HepG2 (cell line): ENCODE measurements around the gene KAZALD1. TPM values are rescaled to one million over a fixed set of nuclear protein-coding genes. Genes with fewer than 3 reads are reported as not detected.

Source experiments
- ATAC-seq: fragments of 200-7000 bp; cut with Tn5 transposase; 3 replicates; pipeline ENCODE4 v1.9.1; 2020; ENCODE audit warnings: mild to moderate bottlenecking, moderate library complexity
- BruUV-seq: library from RNA; stranded (reverse); fragments of 400-500 nt; replicated peaks from 2 replicates; lab custom pipeline; 2021; lab: Mats Ljungman, UMichigan
- CTCF ChIA-PET: fragments of 300-600 bp; formaldehyde crosslinking; extraction: SDS; loops from one replicate; lab custom pipeline; 2021; ENCODE audit warnings: low total read pairs, inconsistent platforms, low intra/inter-chr PET ratio; lab: Yijun Ruan, JAX
- POLR2A ChIA-PET: fragments of 350-600 bp; sonication (Branson Sonifier 250); formaldehyde crosslinking; loops from one replicate; lab custom pipeline; 2020; ENCODE audit warnings: antibody characterized with exemption, inconsistent platforms; lab: Yijun Ruan, JAX
- DNase-seq: peaks from one replicate; pipeline ENCODE4 v3.0.0-alpha.2; 2015; ENCODE audit warnings: low spot score
- FAIRE-seq: peaks from 3 replicates; lab custom pipeline; 2011; peaks lifted over from hg19 to GRCh38; lab: Jason Lieb, UNC
- H2AFZ ChIP-seq: one replicate; pipeline ENCODE4 v1.6.1; 2011; ENCODE audit warnings: low read length, inconsistent platforms
- H3K27ac ChIP-seq: fragments of 300-600 bp; 3 replicates; pipeline ENCODE4 v1.8.0; 2011; ENCODE audit warnings: mixed run types, mild to moderate bottlenecking, mixed read lengths, low read length, inconsistent platforms; ENCODE audit not compliant: insufficient read depth; ENCODE audit errors: extremely low read length
- H3K27me3 ChIP-seq, 2 experiments: fragments of 200-600 bp in 1 of 2; 2 replicates in 1 of 2; 3 replicates in 1 of 2; pipeline versions ENCODE4 v1.6.0 to v1.8.0; 2011; ENCODE audit warnings: low read length in 2 of 2, mild to moderate bottlenecking in 2 of 2, moderate library complexity in 2 of 2, inconsistent platforms in 1 of 2; ENCODE audit not compliant: insufficient read depth in 2 of 2, control insufficient read depth in 1 of 2
- H3K36me3 ChIP-seq, 2 experiments: fragments of 200-600 bp in 1 of 2; replicated peaks in 1 of 2; 2 replicates in 1 of 2; 3 replicates in 1 of 2; pipeline versions ENCODE4 v1.5.1 to v1.8.0; 2011; ENCODE audit warnings: low read length in 2 of 2, inconsistent platforms in 1 of 2; ENCODE audit not compliant: insufficient read depth in 2 of 2, control insufficient read depth in 1 of 2
- H3K4me1 ChIP-seq: 2 replicates; pipeline ENCODE4 v1.5.1; 2012; ENCODE audit warnings: low read length, inconsistent platforms; ENCODE audit not compliant: insufficient read depth
- H3K4me2 ChIP-seq: 2 replicates; pipeline ENCODE4 v1.6.0; 2011; ENCODE audit warnings: low read depth, low read length, inconsistent platforms
- H3K4me3 ChIP-seq, 3 experiments: fragments of 200-600 bp in 1 of 3; sonication (generic), shearing (Covaris generic) in 1 of 3; replicated peaks in 1 of 3; 2 replicates each; pipeline ENCODE4 v1.5.1; 2011 to 2016; ENCODE audit warnings: low read length in 3 of 3, inconsistent platforms in 2 of 3, low read depth in 2 of 3, mild to moderate bottlenecking in 2 of 3, control low read depth in 1 of 3, mixed read lengths in 1 of 3; ENCODE audit not compliant: insufficient read depth in 1 of 3
- H3K79me2 ChIP-seq: one replicate; pipeline ENCODE4 v1.6.1; 2011; ENCODE audit warnings: low read length, inconsistent platforms; ENCODE audit not compliant: insufficient read depth
- H3K9ac ChIP-seq: 2 replicates; pipeline ENCODE4 v1.6.0; 2011; ENCODE audit warnings: mild to moderate bottlenecking, low read depth, low read length, inconsistent platforms; ENCODE audit not compliant: insufficient read depth
- H3K9me3 ChIP-seq: 2 replicates; pipeline ENCODE4 v1.5.1; 2012; ENCODE audit warnings: mild to moderate bottlenecking, low read length
- H4K20me1 ChIP-seq: 2 replicates; pipeline ENCODE4 v1.6.0; 2011; ENCODE audit warnings: inconsistent platforms, mild to moderate bottlenecking, low read length, moderate library complexity; ENCODE audit not compliant: insufficient read depth
- GZF1 ChIP-seq: sonication (generic); formaldehyde crosslinking; IDR thresholded peaks from 2 replicates; pipeline ENCODE4 v1.5.1; 2020; ENCODE audit warnings: mild to moderate bottlenecking, missing genetic modification reagents
- KDM5A ChIP-seq: fragments of 200-600 bp; sonication (generic); IDR thresholded peaks from 2 replicates; pipeline ENCODE4 v1.7.0; 2018; ENCODE audit warnings: antibody characterized with exemption, mild to moderate bottlenecking, low read length, borderline replicate concordance
- NBN ChIP-seq: fragments of 450-650 bp; conservative IDR thresholded peaks from 2 replicates; pipeline ENCODE4 v1.6.1; 2017
- RCOR2 ChIP-seq: IDR thresholded peaks from 2 replicates; pipeline ENCODE4 v1.6.1; 2016; ENCODE audit warnings: missing biosample characterization, missing genetic modification reagents
- ZNF225 ChIP-seq: sonication (generic); formaldehyde crosslinking; IDR thresholded peaks from 2 replicates; pipeline ENCODE4 v1.4.0; 2020; ENCODE audit warnings: mild to moderate bottlenecking, missing genetic modification reagents
- WGBS: methylation state at CpG from one replicate; pipeline ENCODE4 v1.1.6; 2017; ENCODE audit warnings: low lambda C conversion rate; 5-methylcytosine and 5-hydroxymethylcytosine counted together
- in situ Hi-C: cut with HindIII; loops from 2 replicates; pipeline ENCODE4 v1.10.0; 2017; ENCODE audit warnings: low pct_unique_long_range_greater_than_20kb; ENCODE audit not compliant: extremely low pct_ligation_motif_present
- intact Hi-C: fragments of 100-400 bp; cut with micrococcal nuclease; formaldehyde crosslinking; loops from one replicate; pipeline ENCODE4 v1.10.0; 2022; ENCODE audit not compliant: unreplicated experiment
- polyA plus RNA-seq, 8 experiments: library from polyadenylated mRNA; depleted of rRNA in 3 of 8; stranded (reverse) in 7 of 8; unstranded in 1 of 8; fragments of >200 nt; fragmentation: Illumina TruSeq in 4 of 8; extraction: Trizol in 4 of 8; gene quantifications; 2 replicates each; pipeline versions ENCODE4 v1.2.1 to v1.2.3, GENCODE V29; 2011 to 2016; ENCODE audit warnings: low read depth in 4 of 8, missing spikeins in 1 of 8, mixed read lengths in 1 of 8; ENCODE audit not compliant: insufficient read depth in 1 of 8
- total RNA-seq, 5 experiments: library from RNA; depleted of rRNA; stranded (reverse); fragments of >200 nt; fragmentation: Illumina TruSeq; extraction: Trizol; gene quantifications; 2 replicates each; pipeline ENCODE4 v1.2.3, GENCODE V29; 2016; ENCODE audit warnings: low read depth in 1 of 5
- TF ChIP-seq, protein P1 (sequence below): fragments of 450-650 bp; IDR thresholded peaks from 2 replicates; pipeline ENCODE4 v1.6.1; 2017
- TF ChIP-seq, protein P2 (sequence below): sonication (generic); formaldehyde crosslinking; conservative IDR thresholded peaks from 2 replicates; pipeline ENCODE4 v1.8.0; 2022; ENCODE audit warnings: mild to moderate bottlenecking, moderate library complexity, missing genetic modification reagents

Gene KAZALD1
- total and polyA plus RNA-seq, 2 of the 13 experiments (the other 11 are each of a cell fraction or from before 2014, with no cell fraction given): 16.7 to 27.7 TPM

DNA sequence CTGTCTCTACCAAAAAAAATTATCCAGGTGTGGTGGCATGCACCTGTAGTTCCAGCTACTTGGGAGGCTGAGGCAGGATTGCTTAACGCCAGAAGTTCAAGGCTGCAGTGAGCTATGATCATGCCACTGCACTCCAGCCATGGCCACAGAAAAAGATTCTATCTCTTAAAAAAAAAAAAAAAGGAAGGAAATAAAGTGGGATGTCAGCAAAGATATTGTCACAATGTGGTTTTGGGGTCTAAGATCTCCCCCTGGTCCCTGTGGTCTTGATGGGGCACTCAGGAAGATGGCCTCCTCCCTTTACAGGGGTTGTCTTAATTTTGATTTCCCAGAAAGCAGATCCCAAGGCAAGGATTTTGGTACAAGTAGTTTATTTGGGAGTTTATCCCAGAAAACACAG is 7.4 kb upstream of the KAZALD1 start:
- Histone ChIP-seq H3K27ac (no peak overlapping the region), H3K4me3 (no peak overlapping the region), H3K4me2 (no peak overlapping the region), H3K9ac (no peak overlapping the region), H2AFZ (no peak overlapping the region)
- CTCF ChIA-PET: interaction anchor here (3.2 kb wide), 1 partner anchor 14 kb away, joined by 9 read pairs; no protein-coding TSS in a partner anchor
- in situ Hi-C loops: no loop called here
- FAIRE-seq: no peak
- TF ChIP-seq ZNF225: no peak
- no peak for TF ChIP-seq RCOR2 (CRISPR knock-in tag)
- TF ChIP-seq, protein P1, sequence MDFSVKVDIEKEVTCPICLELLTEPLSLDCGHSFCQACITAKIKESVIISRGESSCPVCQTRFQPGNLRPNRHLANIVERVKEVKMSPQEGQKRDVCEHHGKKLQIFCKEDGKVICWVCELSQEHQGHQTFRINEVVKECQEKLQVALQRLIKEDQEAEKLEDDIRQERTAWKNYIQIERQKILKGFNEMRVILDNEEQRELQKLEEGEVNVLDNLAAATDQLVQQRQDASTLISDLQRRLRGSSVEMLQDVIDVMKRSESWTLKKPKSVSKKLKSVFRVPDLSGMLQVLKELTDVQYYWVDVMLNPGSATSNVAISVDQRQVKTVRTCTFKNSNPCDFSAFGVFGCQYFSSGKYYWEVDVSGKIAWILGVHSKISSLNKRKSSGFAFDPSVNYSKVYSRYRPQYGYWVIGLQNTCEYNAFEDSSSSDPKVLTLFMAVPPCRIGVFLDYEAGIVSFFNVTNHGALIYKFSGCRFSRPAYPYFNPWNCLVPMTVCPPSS: no peak
- no peak for TF ChIP-seq NBN
- TF ChIP-seq, all 625 proteins: peak for 0
- Histone ChIP-seq H3K36me3 (0 out of 5 replicates have a peak, but pooled peaks cover 0 to 2% of the 10 kb centered on the region in 2 experiments), H3K4me1 (peaks cover 66% of the 10 kb centered on the region), H4K20me1 (no peaks in the 10 kb centered on the region), H3K79me2 (peaks cover 14% of the 10 kb centered on the region), H3K27me3 (no peaks in the 10 kb centered on the region), H3K9me3 (no peaks in the 10 kb centered on the region)
- no TSS peak for BruUV-seq
- ATAC-seq (no peak), DNase-seq (no peak)
- POLR2A ChIA-PET: interaction anchor here (2.2 kb wide), 1 partner anchor 11 kb away, joined by 9 read pairs; no protein-coding TSS in a partner anchor
- intact Hi-C loops: no loop called here
- WGBS: 100% methylated on average over 1 of the region's 1 CpG

DNA sequence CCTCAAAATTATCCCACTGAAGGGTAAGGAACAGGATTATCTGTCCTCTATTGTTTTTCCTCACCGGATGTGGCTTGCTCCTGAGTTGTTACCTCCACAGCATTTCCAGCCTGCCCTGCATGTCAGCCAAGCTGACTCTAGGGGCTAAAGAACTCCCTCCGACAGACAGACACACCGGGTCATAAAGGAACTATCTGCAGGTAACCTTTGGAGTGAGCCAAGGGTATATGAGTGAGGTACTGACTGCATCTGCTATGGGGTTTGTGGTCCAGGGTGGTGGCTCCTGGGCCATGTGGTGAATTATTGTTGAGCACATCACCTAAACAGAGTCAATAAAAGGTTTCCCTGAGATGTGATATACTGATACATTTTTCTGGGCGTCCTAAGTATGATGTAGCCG is 6.9 kb upstream of the KAZALD1 start:
- 89% methylated on average over 5 of the region's 5 CpGs for WGBS

More for the DNA sequence above, 6.9 kb upstream of the KAZALD1 start:
- Histone ChIP-seq H3K79me2 (peaks cover 20% of the 10 kb centered on the region), H3K9me3 (no peaks in the 10 kb centered on the region), H4K20me1 (no peaks in the 10 kb centered on the region), H3K36me3 (0 out of 5 replicates have a peak, but pooled peaks cover 0 to 2% of the 10 kb centered on the region in 2 experiments), H3K27ac (no peak overlapping the region)
- POLR2A ChIA-PET: interaction anchor here (0.8 to 2.2 kb wide), 3 partner anchors 10 to 13 kb away, joined by 3 to 9 read pairs (median 3); no protein-coding TSS in a partner anchor
- no peak for DNase-seq
- no TSS peak for BruUV-seq
- TF ChIP-seq KDM5A: no peak
- TF ChIP-seq, protein P2, sequence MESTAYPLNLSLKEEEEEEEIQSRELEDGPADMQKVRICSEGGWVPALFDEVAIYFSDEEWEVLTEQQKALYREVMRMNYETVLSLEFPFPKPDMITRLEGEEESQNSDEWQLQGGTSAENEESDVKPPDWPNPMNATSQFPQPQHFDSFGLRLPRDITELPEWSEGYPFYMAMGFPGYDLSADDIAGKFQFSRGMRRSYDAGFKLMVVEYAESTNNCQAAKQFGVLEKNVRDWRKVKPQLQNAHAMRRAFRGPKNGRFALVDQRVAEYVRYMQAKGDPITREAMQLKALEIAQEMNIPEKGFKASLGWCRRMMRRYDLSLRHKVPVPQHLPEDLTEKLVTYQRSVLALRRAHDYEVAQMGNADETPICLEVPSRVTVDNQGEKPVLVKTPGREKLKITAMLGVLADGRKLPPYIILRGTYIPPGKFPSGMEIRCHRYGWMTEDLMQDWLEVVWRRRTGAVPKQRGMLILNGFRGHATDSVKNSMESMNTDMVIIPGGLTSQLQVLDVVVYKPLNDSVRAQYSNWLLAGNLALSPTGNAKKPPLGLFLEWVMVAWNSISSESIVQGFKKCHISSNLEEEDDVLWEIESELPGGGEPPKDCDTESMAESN: no peak
- TF ChIP-seq GZF1 (CRISPR knock-in tag): no peak
- TF ChIP-seq, all 625 proteins: peak for 0
- Histone ChIP-seq H3K4me2 (no peak overlapping the region), H3K4me1 (peaks cover 71% of the 10 kb centered on the region), H3K9ac (no peak overlapping the region), H3K4me3 (no peak overlapping the region), H3K27me3 (no peaks in the 10 kb centered on the region), H2AFZ (no peak overlapping the region)
- FAIRE-seq (no peak), ATAC-seq (no peak)
- in situ Hi-C loops: no loop called here
- CTCF ChIA-PET: interaction anchor here (3.2 kb wide), 1 partner anchor 13 kb away, joined by 9 read pairs; no protein-coding TSS in a partner anchor
- intact Hi-C loops: no loop called here
